BE2C (cell line): ENCODE data around the gene ZC3H12A.

Source experiments
- DNase-seq: peaks from one replicate; pipeline ENCODE4 v3.0.0-alpha.2; 2020
- H3K27me3 ChIP-seq: fragments of 250-450 bp; sonication (Bioruptor Pico); 2 replicates; pipeline ENCODE4 v1.5.1; 2020; ENCODE audit warnings: mild to moderate bottlenecking
- H3K36me3 ChIP-seq: fragments of 250-450 bp; sonication (Bioruptor Pico); 2 replicates; pipeline ENCODE4 v1.5.1; 2020; ENCODE audit warnings: mild to moderate bottlenecking
- H3K4me1 ChIP-seq: fragments of 250-450 bp; sonication (Bioruptor Pico); 2 replicates; pipeline ENCODE4 v1.5.1; 2020
- H3K4me3 ChIP-seq: 2 replicates; pipeline ENCODE4 v1.5.1; 2011; ENCODE audit warnings: low read depth, low read length
- H3K9me3 ChIP-seq: fragments of 250-450 bp; sonication (Bioruptor Pico); 2 replicates; pipeline ENCODE4 v1.5.1; 2020
- TF ChIP-seq, protein P1 (sequence below): IDR thresholded peaks from 2 replicates; pipeline ENCODE4 v1.5.1; 2012; ENCODE audit warnings: mild to moderate bottlenecking, low read depth, low read length

Gene ZC3H12A

DNA sequence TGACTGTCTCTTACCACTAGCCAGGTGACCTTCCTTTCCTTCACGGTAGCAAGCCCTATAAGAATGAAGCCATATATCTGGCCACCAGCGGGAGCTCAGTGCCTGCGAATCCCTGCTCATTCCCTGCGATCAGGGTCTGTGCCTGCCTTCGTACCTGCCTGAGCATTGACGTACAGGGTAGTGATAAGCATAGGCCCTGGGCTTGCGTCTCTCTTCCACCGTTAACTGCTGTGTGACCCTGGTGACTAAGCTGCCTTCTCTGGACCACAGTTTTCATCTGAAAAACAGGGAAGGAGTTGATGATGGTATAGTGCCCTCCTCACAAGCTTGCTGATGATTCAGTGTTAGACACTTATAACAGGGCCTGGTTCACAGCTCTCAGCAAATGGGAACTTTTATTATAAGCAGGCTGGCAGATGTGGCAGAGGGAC lies 4.1 kb downstream of the ZC3H12A start:
- Histone ChIP-seq H3K4me1 (peaks cover 20% of the 10 kb centered on the region), H3K36me3 (peaks cover 7% of the 10 kb centered on the region), H3K27me3 (no peaks in the 10 kb centered on the region), H3K4me3 (no peak overlapping the region), H3K9me3 (no peaks in the 10 kb centered on the region)
- TF ChIP-seq, protein P1, sequence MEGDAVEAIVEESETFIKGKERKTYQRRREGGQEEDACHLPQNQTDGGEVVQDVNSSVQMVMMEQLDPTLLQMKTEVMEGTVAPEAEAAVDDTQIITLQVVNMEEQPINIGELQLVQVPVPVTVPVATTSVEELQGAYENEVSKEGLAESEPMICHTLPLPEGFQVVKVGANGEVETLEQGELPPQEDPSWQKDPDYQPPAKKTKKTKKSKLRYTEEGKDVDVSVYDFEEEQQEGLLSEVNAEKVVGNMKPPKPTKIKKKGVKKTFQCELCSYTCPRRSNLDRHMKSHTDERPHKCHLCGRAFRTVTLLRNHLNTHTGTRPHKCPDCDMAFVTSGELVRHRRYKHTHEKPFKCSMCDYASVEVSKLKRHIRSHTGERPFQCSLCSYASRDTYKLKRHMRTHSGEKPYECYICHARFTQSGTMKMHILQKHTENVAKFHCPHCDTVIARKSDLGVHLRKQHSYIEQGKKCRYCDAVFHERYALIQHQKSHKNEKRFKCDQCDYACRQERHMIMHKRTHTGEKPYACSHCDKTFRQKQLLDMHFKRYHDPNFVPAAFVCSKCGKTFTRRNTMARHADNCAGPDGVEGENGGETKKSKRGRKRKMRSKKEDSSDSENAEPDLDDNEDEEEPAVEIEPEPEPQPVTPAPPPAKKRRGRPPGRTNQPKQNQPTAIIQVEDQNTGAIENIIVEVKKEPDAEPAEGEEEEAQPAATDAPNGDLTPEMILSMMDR, result no peak
- DNase-seq, result no peak

DNA sequence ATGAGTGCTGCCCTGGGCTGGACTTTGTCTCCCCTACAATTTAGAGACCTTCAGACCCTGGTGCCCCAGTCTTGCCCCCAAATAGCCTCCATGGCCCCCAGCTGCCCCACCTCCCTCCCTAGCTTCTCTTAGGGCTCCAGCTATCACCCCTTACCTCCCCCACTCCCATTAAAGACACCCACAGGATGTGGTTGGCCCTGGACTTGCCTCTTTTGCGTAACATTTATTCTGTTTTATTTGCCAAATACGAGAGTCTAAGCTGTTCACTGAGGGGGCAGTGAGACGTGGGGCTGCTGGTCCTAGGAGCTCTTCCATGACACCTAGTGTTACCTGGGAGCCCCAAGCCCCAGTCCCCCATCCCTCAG lies 4.5 kb downstream of the ZC3H12A start:
- DNase-seq, result no peak
- no peak overlapping the region for H3K4me3 ChIP-seq

DNA sequence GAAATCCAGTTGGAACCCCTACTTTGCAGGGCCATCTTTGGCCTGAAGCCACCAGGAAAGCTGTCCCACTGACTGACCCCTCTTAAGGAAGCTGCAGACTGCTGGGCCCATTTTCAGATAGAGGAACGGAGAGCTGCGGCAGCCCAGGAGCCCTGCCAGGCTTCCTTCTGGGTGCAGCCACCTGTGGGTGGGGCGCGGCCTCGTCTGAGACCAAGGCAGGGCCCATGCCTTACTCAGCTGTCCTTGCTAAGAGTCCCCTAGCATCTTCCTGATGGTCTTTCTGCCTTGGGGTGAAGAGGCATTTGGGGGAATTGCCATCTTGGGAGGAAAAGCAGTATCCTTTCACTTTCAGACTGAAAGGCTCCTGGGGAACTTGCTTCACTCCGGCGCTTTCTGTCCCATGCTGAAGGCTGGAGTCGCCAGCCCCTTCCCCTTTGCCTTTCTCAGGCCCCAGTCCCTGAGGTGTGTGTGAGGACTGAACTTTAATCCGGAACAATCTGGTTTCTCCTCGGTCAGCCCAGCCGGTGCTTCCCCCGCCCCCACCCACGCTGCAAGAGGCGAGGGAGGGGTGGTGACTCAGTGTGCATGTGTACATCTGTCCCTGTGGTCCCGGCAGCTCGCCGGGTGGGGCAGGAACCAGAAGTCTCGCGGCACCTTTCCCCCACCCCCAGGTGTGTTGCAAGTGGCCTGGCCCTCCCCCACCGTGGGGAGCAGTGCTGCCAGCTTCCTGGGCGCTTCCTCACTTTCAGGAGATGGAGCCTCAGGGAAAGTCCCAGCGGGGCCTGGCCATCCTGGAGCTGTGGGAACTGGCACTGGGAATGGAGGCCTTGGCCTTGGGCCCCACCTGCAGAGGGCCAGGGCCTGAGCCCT lies 5.1 kb downstream of the ZC3H12A start:
- Histone ChIP-seq H3K4me1 (peaks cover 16% of the 10 kb centered on the region), H3K4me3 (no peak overlapping the region), H3K36me3 (peaks cover 7% of the 10 kb centered on the region), H3K9me3 (no peaks in the 10 kb centered on the region), H3K27me3 (no peaks in the 10 kb centered on the region)
- TF ChIP-seq, protein P1, result no peak
- no peak for DNase-seq

More for the DNA sequence above, 4.5 kb downstream of the ZC3H12A start:
- Histone ChIP-seq H3K36me3 (peaks cover 7% of the 10 kb centered on the region), H3K27me3 (no peaks in the 10 kb centered on the region), H3K4me1 (peaks cover 17% of the 10 kb centered on the region), H3K9me3 (no peaks in the 10 kb centered on the region)
- TF ChIP-seq, protein P1, result no peak

DNA sequence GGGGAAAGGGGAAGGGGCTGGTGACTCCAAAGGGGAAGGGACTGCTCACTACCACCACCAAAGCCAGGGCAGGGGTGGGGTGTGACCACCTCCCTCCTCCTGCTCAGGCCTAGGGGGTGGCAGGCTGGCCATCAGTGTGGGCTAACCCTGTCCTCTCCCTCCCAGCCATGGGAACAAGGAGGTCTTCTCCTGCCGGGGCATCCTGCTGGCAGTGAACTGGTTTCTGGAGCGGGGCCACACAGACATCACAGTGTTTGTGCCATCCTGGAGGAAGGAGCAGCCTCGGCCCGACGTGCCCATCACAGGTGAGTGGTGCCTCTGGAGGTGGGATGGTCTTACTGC lies 5.7 kb downstream of the ZC3H12A start:
- Histone ChIP-seq H3K36me3 (peaks cover 7% of the 10 kb centered on the region), H3K27me3 (no peaks in the 10 kb centered on the region), H3K4me3 (no peak overlapping the region), H3K4me1 (peaks cover 16% of the 10 kb centered on the region), H3K9me3 (no peaks in the 10 kb centered on the region)
- DNase-seq, result no peak
- TF ChIP-seq, protein P1, result no peak

DNA sequence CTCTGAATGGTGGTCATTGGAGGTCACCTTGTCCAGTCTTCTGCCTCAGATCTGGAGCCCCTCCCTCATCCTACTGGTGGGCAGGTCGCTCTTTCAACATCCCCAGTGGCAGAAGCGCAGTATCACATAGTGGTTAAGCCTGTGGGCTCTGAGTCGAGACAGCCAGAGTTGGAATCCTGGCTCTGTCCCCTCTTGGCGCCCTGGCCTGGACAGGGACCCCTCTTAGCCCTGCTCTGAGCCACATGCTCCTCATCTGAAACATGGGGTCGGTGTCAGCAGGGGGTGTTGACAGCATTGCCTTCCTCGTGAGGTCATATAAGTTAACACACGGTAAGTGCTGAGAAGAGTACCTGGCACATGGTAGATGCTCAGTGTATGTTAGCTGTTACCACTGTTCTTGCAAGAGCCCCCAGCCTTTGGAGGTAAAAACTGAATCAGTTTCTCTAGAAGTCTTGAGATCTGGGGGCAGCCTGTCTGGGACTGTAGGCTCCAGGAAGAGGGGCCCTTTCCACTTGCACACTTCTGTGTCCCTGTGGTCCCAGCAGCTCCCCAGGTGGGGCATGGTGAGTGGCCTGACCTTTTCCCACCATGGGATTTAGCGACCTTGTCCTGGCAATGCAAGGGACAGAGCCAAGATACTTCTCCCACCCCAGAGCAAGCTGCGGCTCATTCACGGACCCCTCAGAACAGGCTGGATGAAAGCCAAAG lies 6.4 kb downstream of the ZC3H12A start:
- Histone ChIP-seq H3K9me3 (no peaks in the 10 kb centered on the region), H3K4me1 (peaks cover 16% of the 10 kb centered on the region), H3K27me3 (no peaks in the 10 kb centered on the region), H3K4me3 (no peak overlapping the region), H3K36me3 (peaks cover 7% of the 10 kb centered on the region)
- TF ChIP-seq, protein P1, result no peak
- no peak for DNase-seq
